Stimulated activated CD8-positive, alpha-beta memory T cell treated with anti-CD3 and anti-CD28 coated beads, Interleukin-4, amount 100 ng/mL, for 4 hours (primary cell): ENCODE data around the gene SERPINH1.

ENCODE experiments used
- DNase-seq, 2 donors: peaks; one replicate each; pipeline ENCODE4 v3.0.0-alpha.2; 2020; ENCODE audit warnings: low read depth in 2 of 2, low spot score in 1 of 2

SERPINH1 gene

GRCh38 chr11:75562048-75562835, at the start of gene SERPINH1:
SERPINH1 (plus strand) TSS chr11:75562253; CDS start chr11:75566350, 4,097 bp downstream.
- peak; percentile 10 to 26 for DNase-seq

GRCh38 chr11:75513250-75513649, 48.8 kb upstream of the SERPINH1 start:
- DNase-seq: no peak

- no peak for DNase-seq
Observed at GRCh38 chr11:75514596-75514995, 47.5 kb upstream of the SERPINH1 start.

GRCh38 chr11:75516140-75516539, 45.9 kb upstream of the SERPINH1 start:
- no peak for DNase-seq

- no peak for DNase-seq
Observed at GRCh38 chr11:75516886-75517285, 45.2 kb upstream of the SERPINH1 start.

GRCh38 chr11:75518204-75518549, 43.9 kb upstream of the SERPINH1 start:
- DNase-seq: no peak

GRCh38 chr11:75518771-75519653, 43.0 kb upstream of the SERPINH1 start:
- no peak for DNase-seq

- no peak for DNase-seq
Observed at GRCh38 chr11:75520688-75521087, 41.4 kb upstream of the SERPINH1 start.

GRCh38 chr11:75522286-75523044, 39.6 kb upstream of the SERPINH1 start:
- DNase-seq: no peak

- no peak for DNase-seq
Observed at GRCh38 chr11:75523189-75523588, 38.9 kb upstream of the SERPINH1 start.

GRCh38 chr11:75523811-75524664, 38.0 kb upstream of the SERPINH1 start:
- DNase-seq: no peak

- no peak for DNase-seq
Observed at GRCh38 chr11:75524665-75525432, 37.2 kb upstream of the SERPINH1 start.

GRCh38 chr11:75525433-75526191, 36.4 kb upstream of the SERPINH1 start, which contains the start of gene GDPD5:
GDPD5 (minus strand) TSS chr11:75525941; CDS start chr11:75477735, 48,206 bp downstream.
- peak; percentile 43 to 65 for DNase-seq

GRCh38 chr11:75526192-75526541, 35.9 kb upstream of the SERPINH1 start:
- DNase-seq: no peak

- DNase-seq: no peak
Observed at GRCh38 chr11:75527130-75527529, 34.9 kb upstream of the SERPINH1 start.

GRCh38 chr11:75527938-75528735, 33.9 kb upstream of the SERPINH1 start:
- DNase-seq: no peak

GRCh38 chr11:75530577-75530976, 31.5 kb upstream of the SERPINH1 start:
- DNase-seq: no peak

- no peak for DNase-seq
Observed at GRCh38 chr11:75531325-75531724, 30.7 kb upstream of the SERPINH1 start.
